Parathyroid adenoma (tissue), 2 donors: ENCODE measurements around the gene PXN.
A peak's percentile ranks its signal among the peaks of the same experiment; 100 is the strongest.

Source experiments
- H2AFZ ChIP-seq: fragments of 300-600 bp; sonication (generic); one replicate; pipeline ENCODE4 v1.7.0; 2017; ENCODE audit warnings: antibody characterized with exemption, mild to moderate bottlenecking
- H3K27ac ChIP-seq: fragments of 300-600 bp; sonication (generic); one replicate; pipeline ENCODE4 v1.7.0; 2017
- H3K27me3 ChIP-seq: fragments of 300-600 bp; sonication (generic); one replicate; pipeline ENCODE4 v1.7.0; 2017; ENCODE audit warnings: low read length; ENCODE audit not compliant: control insufficient read depth, insufficient read depth
- H3K36me3 ChIP-seq: fragments of 300-600 bp; sonication (generic); one replicate; pipeline ENCODE4 v1.7.0; 2017; ENCODE audit warnings: low read length; ENCODE audit not compliant: control insufficient read depth, insufficient read depth
- H3K4me1 ChIP-seq: fragments of 300-600 bp; sonication (generic); one replicate; pipeline ENCODE4 v1.7.0; 2017; ENCODE audit warnings: control low read depth
- H3K4me2 ChIP-seq: fragments of 300-600 bp; sonication (generic); one replicate; pipeline ENCODE4 v1.7.0; 2017; ENCODE audit warnings: low read length
- H3K4me3 ChIP-seq: fragments of 300-600 bp; sonication (generic); one replicate; pipeline ENCODE4 v1.7.0; 2017; ENCODE audit warnings: low read depth, low read length
- H3K79me2 ChIP-seq: fragments of 300-600 bp; sonication (generic); one replicate; pipeline ENCODE4 v1.7.0; 2017; ENCODE audit warnings: control low read depth
- H3K9ac ChIP-seq: fragments of 300-600 bp; sonication (generic); one replicate; pipeline ENCODE4 v1.7.0; 2017; ENCODE audit warnings: mild to moderate bottlenecking
- H3K9me3 ChIP-seq: fragments of 300-600 bp; sonication (generic); one replicate; pipeline ENCODE4 v1.7.0; 2017; ENCODE audit warnings: low read length; ENCODE audit not compliant: control insufficient read depth
- CTCF ChIP-seq: fragments of 300-600 bp; sonication (generic); IDR thresholded peaks from one replicate; pipeline ENCODE4 v1.7.0; 2017; ENCODE audit warnings: antibody characterized with exemption, mild to moderate bottlenecking
- donor health status: primary hyperparathyroidism.

Gene PXN

DNA sequence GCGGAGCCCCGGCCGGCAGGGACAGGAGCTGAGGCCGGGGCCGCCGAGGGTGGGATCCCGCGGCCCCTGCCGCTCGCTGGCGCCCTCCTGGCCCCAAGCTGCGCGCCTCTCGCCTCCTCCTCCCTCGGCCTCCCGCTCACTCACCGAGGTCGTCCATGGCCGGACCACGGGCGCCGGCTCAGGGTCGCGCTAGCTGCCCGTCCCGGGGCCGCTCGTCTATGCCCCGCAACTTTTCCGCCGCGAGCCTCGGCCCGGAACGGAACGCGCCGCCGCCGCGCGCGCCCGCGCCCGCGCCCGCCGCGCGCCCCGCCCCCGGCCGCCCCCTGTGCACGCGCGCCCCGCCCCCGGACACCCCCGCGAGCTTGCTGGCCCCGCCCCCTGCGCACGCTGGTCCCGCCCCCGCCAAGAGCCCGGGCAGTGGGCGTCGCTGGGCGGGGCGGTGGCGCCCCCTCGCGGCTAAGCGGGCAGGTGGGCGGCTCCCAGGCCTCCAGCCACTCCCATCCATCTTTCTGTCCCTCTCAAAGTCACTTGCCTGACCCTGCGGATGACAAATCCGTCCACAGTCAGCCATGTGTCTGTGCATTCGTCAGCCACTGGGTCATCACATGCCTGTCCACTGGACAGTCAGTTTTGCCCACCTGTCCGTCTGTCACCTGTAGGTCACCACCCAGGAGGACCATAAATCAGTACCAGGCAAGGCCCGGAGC lies at the start of gene PXN:
Gene PXN, minus strand, starts transcription at position 258 of the 707 bp plus-strand sequence. Its CDS starts 101 bp downstream, at position 157.
- peak within 1 kb of the TSS; percentile 70 for H2AFZ ChIP-seq
- peak within 1 kb of the TSS; percentile 76 for H3K4me3 ChIP-seq
- peak; percentile 79 for TF ChIP-seq CTCF
- H3K4me2 ChIP-seq: peak within 1 kb of the TSS; percentile 88
- H3K79me2 ChIP-seq: peaks cover 47% of the 10 kb centered on the region
- no peaks in the 10 kb centered on the region for H3K36me3 ChIP-seq
- peak within 1 kb of the TSS; percentile 72 for H3K27ac ChIP-seq
- H3K9me3 ChIP-seq: no peaks in the 10 kb centered on the region
- H3K9ac ChIP-seq: peak within 1 kb of the TSS; percentile 88
- H3K27me3 ChIP-seq: no peaks in the 10 kb centered on the region
- H3K4me1 ChIP-seq: peaks cover 30% of the 10 kb centered on the region

DNA sequence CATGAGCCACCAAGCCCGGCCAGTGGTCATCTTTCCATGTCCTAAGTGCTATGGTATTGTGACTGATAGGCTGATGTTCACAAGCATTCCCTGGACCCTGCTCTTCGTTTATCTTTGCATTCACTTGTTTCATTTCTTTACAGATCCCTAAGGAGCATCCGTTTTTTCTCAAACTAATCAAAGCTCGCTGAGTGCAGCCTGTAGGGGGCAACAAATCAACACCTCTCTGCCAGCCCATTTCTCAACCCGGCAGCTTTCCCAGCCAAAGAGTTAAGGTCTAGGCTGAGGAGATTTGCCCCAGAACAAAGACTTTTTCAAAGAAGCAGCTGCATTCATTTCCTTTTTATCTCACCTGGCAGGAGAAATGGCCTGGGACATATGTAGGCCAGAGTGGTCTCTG lies 48.7 kb upstream of the PXN start:
- H3K27me3 ChIP-seq: no peaks in the 10 kb centered on the region
- H3K79me2 ChIP-seq: no peaks in the 10 kb centered on the region
- no peak overlapping the region for H3K4me3 ChIP-seq
- no peak overlapping the region for H2AFZ ChIP-seq
- peaks cover 6% of the 10 kb centered on the region for H3K4me1 ChIP-seq
- no peak overlapping the region for H3K9ac ChIP-seq
- no peaks in the 10 kb centered on the region for H3K36me3 ChIP-seq
- H3K27ac ChIP-seq: no peak overlapping the region
- H3K9me3 ChIP-seq: no peaks in the 10 kb centered on the region
- no peak overlapping the region for H3K4me2 ChIP-seq
- TF ChIP-seq CTCF: no peak

- H3K36me3 ChIP-seq: no peaks in the 10 kb centered on the region
Observed at GRCh38 chr12:120301962-120302815, 36.7 kb upstream of the PXN start, which contains the start of gene SIRT4. SIRT4 (plus strand) TSS chr12:120302321; CDS start chr12:120303562, 1,241 bp downstream.

DNA sequence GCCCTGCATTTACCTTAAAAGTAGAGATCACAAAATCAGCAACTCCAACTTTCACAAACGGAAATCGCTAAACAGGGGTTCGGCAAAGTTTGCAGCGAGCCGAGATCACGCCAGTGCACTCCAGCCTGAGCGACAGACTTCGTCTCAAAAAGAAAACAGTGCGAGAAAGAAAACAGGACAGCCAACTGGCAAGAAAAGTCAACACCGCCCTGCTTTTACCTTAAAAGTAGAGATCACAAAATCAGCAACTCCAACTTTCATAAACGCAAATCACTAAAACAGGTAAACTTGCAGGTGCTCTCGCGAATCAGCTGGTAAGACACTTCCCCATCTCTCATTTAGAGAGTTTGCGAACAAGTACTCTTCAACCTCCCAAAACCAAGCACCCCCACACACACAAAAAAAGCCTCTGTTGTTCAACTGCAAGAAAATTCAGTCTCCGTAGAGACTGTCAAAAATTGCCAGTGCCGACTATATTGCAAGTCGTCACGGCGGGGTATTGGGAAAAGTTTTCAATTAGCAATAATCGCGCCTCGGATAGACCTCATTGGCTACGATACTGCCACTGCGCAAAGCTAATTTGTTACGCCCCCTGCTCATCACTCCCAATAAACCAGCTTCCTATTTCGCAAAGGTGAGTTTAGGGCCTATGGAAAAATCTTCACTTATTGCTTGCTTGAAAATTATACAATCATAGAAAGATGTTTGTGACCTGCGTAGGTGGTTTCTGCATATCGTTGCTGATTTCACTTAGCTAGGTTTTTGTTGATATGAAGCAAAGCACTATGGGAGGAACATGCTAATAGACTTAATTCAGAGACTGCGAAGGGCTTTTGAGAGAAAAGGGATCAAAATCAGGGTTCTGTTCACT lies 27.4 kb upstream of the PXN start, which contains the start of gene RNU4-1:
Gene RNU4-1, minus strand, starts transcription at position 577 of the 871 bp plus-strand sequence.
- no peak for TF ChIP-seq CTCF
- H3K4me2 ChIP-seq: peak within 1 kb of the TSS; percentile 97
- H3K9ac ChIP-seq: peak within 1 kb of the TSS; percentile 85
- H3K36me3 ChIP-seq: no peaks in the 10 kb centered on the region
- peak within 1 kb of the TSS; percentile 93 for H3K4me3 ChIP-seq
- peak within 1 kb of the TSS; percentile 100 for H3K27ac ChIP-seq
- no peaks in the 10 kb centered on the region for H3K9me3 ChIP-seq
- H3K79me2 ChIP-seq: no peaks in the 10 kb centered on the region
- no peaks in the 10 kb centered on the region for H3K4me1 ChIP-seq
- H3K27me3 ChIP-seq: no peaks in the 10 kb centered on the region
- peak within 1 kb of the TSS; percentile 90 for H2AFZ ChIP-seq

More at GRCh38 chr12:120301962-120302815, 36.7 kb upstream of the PXN start, which contains the start of gene SIRT4:
- Histone ChIP-seq H3K4me3 (peak within 1 kb of the TSS; percentile 70), H3K4me1 (no peaks in the 10 kb centered on the region), H3K9ac (peak within 1 kb of the TSS; percentile 64), H3K27ac (peak within 1 kb of the TSS; percentile 34), H3K4me2 (peak within 1 kb of the TSS; percentile 77), H3K79me2 (no peaks in the 10 kb centered on the region), H3K27me3 (no peaks in the 10 kb centered on the region), H2AFZ (peak within 1 kb of the TSS; percentile 97), H3K9me3 (no peaks in the 10 kb centered on the region)
- TF ChIP-seq CTCF: peak; percentile 93
